Measurements from ENCODE around the gene MRPL12. TPM values are rescaled to one million over a fixed set of nuclear protein-coding genes. Genes with fewer than 3 reads are reported as not detected.
A peak's percentile ranks its signal among the peaks of the same experiment; 100 is the strongest.

MRPL12 gene
- 48.6 TPM for total RNA-seq

- DNase-seq (ENCODE audit: low spot score) = peak; percentile 94
These were observed at the start of gene MRPL12 for GRCh38 chr17:81702934-81703746. Gene MRPL12 (plus strand): TSS chr17:81703367. CDS start chr17:81703502, 135 bp downstream.

GRCh38 chr17:81655378-81656117 lies 47.6 kb upstream of the MRPL12 start:
- no peak for DNase-seq (ENCODE audit: low spot score)

- DNase-seq (ENCODE audit: low spot score) = no peak
These were observed 46.9 kb upstream of the MRPL12 start, which contains the start of gene PDE6G for GRCh38 chr17:81656118-81656743. Gene PDE6G (minus strand): TSS chr17:81656542. CDS start chr17:81653305, 3,237 bp downstream.

- no peak for DNase-seq (ENCODE audit: low spot score)
These were observed 46.3 kb upstream of the MRPL12 start for GRCh38 chr17:81656835-81657234.

GRCh38 chr17:81659038-81659437 lies 44.1 kb upstream of the MRPL12 start:
- no peak for DNase-seq (ENCODE audit: low spot score)

- DNase-seq (ENCODE audit: low spot score) = no peak
These were observed 42.7 kb upstream of the MRPL12 start for GRCh38 chr17:81660441-81660840.

- no peak for DNase-seq (ENCODE audit: low spot score)
These were observed 41.2 kb upstream of the MRPL12 start for GRCh38 chr17:81662002-81662401.

- DNase-seq (ENCODE audit: low spot score) = no peak
These were observed 39.1 kb upstream of the MRPL12 start for GRCh38 chr17:81664051-81664470.

GRCh38 chr17:81665205-81666091 lies 37.7 kb upstream of the MRPL12 start:
- DNase-seq (ENCODE audit: low spot score) = no peak

- DNase-seq (ENCODE audit: low spot score) = no peak
These were observed 37.1 kb upstream of the MRPL12 start for GRCh38 chr17:81666092-81666341.

GRCh38 chr17:81666342-81667191 lies 36.6 kb upstream of the MRPL12 start, which contains the start of the genes CCDC137 and OXLD1:
Gene CCDC137 (plus strand): TSS chr17:81666737. CDS start chr17:81666767, 30 bp downstream.
Gene OXLD1 (minus strand): TSS chr17:81666605. CDS start chr17:81666577, 28 bp downstream.
- peak; percentile 96 for DNase-seq (ENCODE audit: low spot score)

GRCh38 chr17:81667754-81668153 lies 35.4 kb upstream of the MRPL12 start:
- no peak for DNase-seq (ENCODE audit: low spot score)

GRCh38 chr17:81672504-81672903 lies 30.7 kb upstream of the MRPL12 start:
- no peak for DNase-seq (ENCODE audit: low spot score)

- no peak for DNase-seq (ENCODE audit: low spot score)
These were observed 30.2 kb upstream of the MRPL12 start for GRCh38 chr17:81672954-81673353.

GRCh38 chr17:81673561-81674258 lies 29.5 kb upstream of the MRPL12 start:
- DNase-seq (ENCODE audit: low spot score) = no peak

- peak; percentile 21 for DNase-seq (ENCODE audit: low spot score)
These were observed 27.5 kb upstream of the MRPL12 start for GRCh38 chr17:81675515-81676221.

- DNase-seq (ENCODE audit: low spot score) = no peak
These were observed 26.3 kb upstream of the MRPL12 start for GRCh38 chr17:81676906-81677305.

GRCh38 chr17:81680150-81680549 lies 23.0 kb upstream of the MRPL12 start:
- no peak for DNase-seq (ENCODE audit: low spot score)

GRCh38 chr17:81681672-81682071 lies 21.5 kb upstream of the MRPL12 start:
- no peak for DNase-seq (ENCODE audit: low spot score)

Measured in mucosa of gallbladder (tissue), 1 donor.